Renal pelvis (tissue), 4 donors: ENCODE measurements around the gene C12orf76. TPM values are rescaled to one million over a fixed set of nuclear protein-coding genes. Genes with fewer than 3 reads are reported as not detected.
"Not testable (repeated sequence)": the region's sequence is repeated elsewhere in the genome, so short reads cannot be mapped to it uniquely, and the experiment has no call there.

Experiments
- DNase-seq: peaks from one replicate; pipeline ENCODE4 v3.0.0-alpha.2; 2013
- polyA plus RNA-seq, 3 donors: library from polyadenylated mRNA; unstranded; fragments of 120-200 nt; gene quantifications; one replicate each; pipeline ENCODE4 v1.2.1, GENCODE V29; 2013; ENCODE audit not compliant: insufficient read length in 3 of 3

Gene C12orf76
- polyA plus RNA-seq, 3 donors = 29.5 to 38.6 (median 38.3) TPM

DNA sequence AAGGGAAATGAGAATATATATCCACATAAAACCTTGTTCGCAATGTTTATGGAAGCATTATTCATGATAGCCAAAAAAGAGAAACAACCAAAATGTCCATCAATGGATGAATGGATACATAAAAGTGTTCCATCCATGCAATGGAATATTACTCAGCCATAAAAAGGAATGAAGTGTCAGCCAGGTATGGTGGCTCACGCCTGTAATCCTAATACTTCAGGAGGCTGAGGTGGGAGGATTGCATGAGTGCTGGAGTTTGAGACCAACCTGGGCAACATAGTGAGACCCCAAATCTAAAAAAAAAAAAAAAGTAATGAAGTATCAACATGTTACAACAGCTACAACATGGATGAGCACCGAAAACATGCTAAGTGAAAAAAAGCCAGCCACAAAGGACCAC, 23.6 kb upstream of the C12orf76 start:
- no peak for DNase-seq

DNA sequence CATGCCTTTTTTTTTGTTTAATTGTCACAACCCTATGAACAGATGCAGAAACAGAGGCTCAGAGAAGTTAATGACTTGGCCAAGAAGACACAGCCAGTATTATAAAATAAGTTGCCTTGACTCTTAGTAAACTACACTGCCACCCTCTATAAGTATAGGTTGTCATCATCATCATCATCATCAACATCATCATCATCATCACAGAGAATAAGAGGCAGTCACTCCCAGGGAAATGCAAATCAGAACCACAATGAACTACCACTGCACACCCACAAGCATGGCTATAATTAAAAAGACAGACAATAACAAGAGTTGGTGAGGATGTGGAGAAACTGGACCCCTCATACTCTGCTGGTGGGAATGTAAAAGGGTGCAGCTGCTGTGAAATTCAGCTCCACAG, 23.2 kb upstream of the C12orf76 start:
- DNase-seq = no peak

DNA sequence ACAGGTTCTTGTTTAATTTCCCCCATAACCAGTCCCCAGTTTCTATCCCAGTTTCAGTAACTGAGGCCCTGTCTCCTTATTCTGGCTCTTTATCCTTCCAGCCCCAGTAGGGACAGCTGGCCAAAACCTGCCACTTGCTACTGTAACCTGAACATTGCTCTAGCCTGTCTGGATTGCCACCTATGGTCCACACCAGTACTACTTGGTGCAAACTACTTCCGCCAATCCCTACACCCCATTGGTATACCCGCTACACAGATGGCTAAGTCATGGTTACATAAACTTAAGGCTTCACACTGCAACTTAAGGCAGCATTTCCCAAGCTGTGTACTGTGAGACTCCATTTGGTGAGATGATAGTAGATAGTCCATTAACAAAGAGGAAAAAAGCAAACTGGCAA, 20.3 kb upstream of the C12orf76 start:
- no peak for DNase-seq

DNA sequence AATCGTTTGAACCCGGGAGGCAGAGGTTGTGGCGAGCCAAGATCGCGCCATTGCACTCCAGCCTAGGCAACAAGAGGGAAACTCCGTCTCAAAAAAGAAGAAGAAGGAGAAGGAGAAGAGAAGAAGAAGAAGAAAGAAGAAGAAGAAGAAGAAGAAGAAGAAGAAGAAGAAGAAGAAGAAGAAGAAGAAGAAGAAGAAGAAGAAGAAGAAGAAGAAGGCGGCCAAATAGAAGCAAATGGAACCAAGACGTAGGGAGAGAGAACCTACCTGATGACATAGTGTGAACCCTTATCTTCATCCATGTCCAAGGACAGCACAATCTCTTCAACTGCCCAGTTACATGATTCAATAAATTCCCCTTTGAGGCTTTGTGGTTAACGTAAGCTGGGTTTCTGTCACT, 19.8 kb upstream of the C12orf76 start:
- not testable (repeated sequence) for DNase-seq

DNA sequence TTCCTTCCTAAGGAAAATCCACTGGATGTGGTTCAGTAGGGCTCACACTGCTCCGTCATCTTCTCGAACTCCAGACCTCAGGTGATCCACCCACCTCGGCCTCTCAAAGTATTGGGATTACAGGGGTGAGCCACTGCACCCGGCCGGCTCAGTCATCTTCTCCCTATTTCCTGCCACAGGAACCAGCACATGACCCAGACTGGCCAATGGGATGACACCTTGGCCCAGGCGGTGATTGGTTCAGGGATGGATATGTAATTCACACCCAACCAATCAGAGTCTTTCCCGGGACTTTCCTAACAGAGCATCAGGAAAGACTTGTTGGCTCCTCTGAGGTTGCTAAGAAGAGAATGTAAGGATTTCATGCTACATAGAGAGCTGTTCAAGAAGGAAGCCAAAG, 19.2 kb upstream of the C12orf76 start:
- no peak for DNase-seq

DNA sequence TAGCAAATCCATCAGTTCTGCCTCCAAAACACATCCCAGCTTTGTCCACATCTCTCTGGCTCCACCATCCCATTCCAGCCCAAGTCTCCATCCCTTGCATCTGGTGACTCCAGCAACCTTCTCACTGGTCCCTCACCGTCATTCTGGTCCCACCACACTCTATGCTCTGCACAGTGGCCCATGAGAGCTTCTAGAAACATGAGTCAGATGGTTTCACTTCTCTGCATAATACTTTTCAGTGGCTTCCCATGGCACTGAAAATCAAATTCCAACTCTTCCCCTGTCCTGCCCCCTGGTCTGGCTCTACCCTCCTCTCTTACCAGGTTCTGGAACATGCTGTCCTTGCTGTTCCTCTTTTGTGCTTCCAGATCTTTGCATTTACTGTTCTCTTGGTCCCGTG, 17.2 kb upstream of the C12orf76 start:
- no peak for DNase-seq

DNA sequence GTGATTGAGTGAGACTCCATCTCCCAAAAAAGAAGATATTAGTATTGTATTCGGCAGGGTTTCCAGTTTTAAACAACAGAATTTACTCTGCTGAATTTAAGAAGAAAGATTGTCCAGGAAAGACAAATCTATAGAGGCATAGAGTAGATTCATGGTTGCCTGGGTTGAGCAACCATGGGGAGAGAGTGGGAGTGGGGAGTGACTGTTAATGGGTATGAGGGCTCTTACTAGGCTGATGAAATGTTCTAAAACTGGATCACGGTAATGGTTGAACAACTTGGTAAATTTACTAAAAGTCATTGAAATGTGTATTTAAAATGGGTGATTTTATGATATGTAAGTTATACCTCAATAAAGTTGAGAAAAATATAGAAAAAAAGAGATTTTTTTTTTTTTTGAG, 13.9 kb upstream of the C12orf76 start:
- DNase-seq = no peak

DNA sequence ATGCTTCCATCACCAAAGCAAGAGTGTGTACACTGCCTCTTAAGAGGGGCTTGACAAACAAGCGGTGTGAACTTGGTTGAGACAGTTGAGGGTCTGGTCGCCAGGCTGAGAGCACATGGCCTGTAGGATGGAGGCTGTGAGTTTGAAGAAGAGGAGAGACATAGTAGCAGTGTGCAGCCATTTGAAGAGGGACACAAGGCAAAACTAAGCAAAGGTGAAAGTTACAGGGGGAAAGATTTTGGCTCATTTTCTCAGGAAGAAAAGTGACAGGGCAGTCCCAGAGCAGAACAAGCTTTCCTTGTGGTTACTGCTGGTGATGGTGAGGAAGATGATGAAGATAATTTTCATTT, 11.3 kb upstream of the C12orf76 start:
- no peak for DNase-seq

DNA sequence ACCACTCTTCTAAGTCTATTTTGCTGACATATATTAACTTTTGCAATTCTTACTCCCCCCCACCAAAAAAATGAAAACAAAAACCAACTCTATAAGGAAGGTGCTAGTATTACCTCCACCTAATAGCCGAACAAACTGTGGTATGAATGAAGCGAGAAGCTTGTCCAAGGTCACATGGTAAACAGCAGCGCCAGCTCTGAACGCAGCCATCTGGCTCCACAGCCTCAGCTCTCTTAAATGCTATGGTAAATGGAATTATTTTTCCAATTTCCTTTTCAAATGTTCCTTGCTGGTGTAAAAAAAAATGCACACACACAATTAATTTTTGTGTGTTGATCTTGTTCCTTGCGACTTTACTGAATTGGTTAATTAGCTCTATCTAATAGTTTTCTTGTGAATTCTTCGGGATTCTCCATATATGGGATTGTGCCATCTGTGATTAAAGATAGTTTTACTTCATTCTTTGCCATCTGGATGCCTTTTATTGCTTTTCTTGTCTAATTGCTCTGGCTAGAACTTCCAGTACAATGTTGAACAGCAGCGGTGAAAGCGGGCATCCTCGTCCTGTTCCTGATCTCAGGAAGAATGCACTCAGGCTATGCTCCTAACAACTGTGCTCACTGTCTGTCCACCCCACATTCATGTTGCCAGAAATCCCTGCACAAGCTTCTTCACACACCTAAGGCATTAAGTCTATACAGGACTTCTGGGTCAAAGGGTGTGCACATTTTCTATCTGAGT, 10.7 kb upstream of the C12orf76 start:
- no peak for DNase-seq

DNA sequence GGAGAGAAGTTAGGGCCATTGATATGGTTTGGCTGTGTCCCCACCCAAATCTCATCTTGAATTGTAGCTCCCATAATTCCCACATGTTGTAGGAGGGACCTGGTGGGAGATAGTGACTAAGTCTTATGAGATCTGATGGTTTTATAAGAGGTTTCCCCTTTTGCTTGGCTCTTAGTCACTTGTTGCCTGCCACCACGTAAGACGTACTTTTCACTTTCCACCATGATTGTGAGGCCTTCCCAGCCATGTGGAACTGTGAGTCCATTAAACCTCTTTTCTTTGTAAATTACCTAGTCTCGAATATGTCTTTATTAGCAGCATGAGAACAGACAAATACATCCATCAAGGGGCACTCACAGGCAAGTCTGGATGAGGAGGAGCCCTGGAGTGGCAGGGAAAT, 8.3 kb upstream of the C12orf76 start:
- DNase-seq = not testable (repeated sequence)

DNA sequence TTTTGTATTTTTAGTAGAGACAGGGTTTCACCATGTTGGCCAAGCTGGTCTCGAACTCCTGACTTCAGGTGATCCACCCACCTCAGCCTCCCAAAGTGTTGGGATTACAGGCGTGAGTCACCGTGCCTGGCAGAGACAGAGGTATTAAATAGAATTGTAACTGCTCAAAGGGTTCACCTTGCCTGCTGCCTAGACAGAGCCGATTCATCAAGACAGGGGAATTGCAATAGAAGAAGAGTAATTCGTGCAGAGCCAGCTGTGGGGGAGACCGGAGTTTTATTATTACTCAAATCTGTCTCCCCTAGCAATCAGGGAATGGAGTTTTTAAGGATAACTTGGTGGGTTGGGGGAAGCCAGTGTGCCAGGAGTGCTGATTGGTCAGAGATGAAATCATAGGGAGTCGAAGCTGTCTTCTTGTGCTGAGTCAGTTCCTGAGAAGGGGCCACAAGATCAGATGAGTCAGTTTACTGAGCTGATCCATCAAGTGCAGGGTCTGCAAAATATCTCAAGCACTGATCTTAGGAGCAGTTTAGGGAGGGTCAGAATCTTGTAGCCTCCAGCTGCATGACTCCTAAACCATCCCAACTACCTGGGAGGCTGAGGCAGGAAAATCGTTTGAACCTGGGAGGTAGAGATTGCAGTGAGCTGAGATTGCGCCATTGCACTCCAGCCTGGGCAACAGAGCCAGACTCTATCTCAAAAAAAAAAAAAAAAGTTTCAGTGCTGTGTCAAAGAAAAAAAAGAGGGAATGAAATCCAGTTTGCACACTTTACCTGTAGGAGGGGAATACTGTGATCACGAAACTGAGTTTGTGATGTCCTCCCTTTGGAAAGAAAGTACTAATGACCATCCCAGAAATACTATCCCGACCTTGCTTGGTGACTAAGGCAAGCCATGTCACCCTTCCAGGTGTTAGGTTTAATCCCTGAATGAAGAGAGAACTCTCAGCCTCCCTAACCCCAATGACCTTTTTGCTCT, 7.3 kb upstream of the C12orf76 start:
- not testable (repeated sequence) for DNase-seq

DNA sequence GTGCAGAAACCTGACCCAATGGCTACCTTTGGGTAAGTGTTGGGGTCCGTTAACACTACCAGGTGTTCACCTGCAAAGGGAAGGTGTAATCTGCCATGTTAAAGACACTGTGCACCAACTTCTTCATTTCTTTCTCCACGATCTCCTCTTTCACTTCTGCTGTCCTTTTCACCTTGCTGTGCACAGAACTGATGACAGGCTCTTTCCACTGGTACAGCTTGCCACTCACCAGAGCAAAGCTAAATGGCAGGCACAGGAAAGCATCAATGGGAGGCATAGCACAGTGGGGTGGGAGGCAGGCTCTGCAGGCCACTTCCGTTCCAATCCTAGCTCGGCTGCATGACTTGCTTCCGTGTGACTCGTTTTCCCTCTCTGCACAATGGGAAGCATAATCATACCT, 2.6 kb upstream of the C12orf76 start:
- no peak for DNase-seq

DNA sequence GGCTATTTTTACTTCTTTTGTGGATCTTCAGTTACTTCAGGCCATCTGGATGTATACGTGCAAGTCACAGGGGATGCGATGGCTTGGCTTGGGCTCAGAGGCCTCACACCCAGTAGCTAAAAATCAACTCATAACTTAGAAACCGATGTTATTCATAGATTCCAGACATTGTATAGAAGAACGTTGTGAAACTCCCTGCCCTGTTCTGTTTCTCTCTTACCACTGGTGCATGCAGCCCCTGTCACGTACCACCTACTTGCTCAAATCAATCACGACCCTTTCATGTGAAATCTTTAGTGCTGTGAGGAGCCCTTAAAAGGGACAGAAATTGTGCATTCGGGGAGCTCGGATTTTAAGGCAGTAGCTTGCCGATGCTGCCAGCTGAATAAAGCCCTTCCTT, 1.3 kb upstream of the C12orf76 start:
- DNase-seq = not testable (repeated sequence)

DNA sequence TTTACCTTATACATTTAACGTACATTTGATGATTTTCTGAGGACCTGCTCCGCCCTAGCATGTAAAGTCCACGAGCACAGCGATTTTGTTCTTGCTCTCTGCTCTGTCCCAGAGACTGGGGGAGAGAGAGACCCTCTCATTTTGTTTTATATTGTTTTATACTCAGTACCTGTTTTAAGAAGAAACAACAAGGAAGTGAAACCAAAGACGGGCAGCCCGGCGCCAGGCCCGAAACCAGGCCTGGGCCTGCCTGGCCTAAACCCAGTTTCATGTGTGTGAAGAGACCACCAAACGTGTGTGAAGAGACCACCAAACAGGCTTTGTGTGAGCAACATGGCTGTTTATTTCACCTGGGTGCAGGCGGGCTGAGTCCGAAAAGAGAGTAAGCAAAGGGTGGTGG, 712 bp upstream of the C12orf76 start:
- DNase-seq = not testable (repeated sequence)

DNA sequence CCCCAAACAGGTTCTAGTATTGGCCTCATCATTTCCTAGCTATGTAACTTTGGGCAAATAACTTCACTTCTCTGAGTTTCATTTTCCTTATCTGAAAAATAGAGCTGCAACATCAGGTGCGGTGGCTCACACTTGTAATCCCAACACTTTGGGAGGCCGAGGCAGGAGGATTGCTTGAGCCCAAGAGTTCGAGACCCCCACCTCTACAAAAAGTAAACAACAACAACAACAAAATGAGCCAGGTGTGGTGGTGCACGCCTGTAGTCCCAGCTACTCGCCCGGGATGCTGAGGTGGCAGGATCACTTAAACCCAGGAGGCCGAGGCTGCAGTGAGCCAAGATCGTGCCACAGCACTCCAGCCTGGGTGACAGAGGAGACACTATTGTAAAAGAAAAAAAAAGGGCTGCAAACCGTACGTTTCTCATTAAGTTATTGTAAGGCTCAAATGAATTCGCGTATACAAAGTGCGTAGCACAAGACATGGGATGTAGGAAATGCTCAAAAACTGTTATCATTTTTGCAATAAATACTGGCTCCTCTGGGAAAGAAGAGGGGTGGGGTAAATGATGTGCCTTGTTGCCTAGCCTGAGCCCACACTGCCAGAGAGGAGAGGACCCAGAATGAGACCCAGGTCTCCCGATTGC, 903 bp downstream of the C12orf76 start:
- DNase-seq = no peak

DNA sequence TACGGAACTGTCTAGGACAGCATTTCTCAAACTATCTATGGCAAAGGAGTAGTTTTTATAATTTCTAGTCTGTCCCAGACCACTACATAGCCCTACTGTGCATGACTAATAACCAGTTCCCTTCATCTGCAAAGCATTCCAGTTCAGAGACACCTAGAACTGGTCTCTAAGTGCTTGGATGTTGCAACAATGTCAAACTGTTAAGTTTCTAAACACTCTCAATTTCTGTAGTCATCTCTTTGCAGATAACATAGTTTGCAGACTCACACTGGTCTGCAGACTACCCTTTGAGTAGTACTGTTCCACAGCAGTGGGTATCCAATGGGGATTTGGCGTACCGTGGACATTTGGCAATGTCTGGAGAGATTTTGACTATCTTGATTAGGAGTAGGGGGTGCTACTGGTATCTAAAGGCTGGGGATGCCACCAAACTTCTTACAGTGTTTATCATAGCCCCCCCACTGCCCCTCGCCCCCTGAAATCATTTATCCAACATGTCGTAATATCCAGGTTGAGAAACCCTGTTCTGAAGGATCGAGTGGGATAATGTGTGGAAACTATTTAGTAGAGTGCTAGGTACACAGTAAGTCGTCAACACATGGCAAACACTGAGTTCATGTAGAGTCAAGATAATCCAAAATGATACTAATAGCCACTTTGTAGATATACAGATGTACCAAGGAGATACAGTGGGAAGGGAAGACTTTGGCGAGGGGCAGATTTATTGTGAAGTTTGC, 1.7 kb downstream of the C12orf76 start:
- DNase-seq = no peak

DNA sequence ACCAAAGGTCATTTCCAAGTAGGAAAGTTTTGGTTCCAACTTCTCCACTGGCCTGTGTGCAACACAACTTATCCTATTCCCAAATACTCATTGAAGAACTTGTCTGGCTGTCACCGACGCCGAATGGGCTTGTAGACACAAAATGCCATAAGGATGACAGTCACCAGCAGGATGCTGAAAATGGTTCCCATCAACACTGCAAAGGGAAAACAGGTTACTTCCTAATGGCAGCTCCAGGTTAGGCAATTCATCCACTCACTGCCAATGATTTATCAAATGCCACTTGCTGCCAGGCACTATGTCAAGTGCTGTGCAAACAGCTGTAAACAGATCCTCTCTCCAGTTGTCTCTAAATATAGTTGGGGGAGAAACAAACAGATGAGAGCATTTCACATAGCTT, 6.1 kb downstream of the C12orf76 start:
- no peak for DNase-seq

DNA sequence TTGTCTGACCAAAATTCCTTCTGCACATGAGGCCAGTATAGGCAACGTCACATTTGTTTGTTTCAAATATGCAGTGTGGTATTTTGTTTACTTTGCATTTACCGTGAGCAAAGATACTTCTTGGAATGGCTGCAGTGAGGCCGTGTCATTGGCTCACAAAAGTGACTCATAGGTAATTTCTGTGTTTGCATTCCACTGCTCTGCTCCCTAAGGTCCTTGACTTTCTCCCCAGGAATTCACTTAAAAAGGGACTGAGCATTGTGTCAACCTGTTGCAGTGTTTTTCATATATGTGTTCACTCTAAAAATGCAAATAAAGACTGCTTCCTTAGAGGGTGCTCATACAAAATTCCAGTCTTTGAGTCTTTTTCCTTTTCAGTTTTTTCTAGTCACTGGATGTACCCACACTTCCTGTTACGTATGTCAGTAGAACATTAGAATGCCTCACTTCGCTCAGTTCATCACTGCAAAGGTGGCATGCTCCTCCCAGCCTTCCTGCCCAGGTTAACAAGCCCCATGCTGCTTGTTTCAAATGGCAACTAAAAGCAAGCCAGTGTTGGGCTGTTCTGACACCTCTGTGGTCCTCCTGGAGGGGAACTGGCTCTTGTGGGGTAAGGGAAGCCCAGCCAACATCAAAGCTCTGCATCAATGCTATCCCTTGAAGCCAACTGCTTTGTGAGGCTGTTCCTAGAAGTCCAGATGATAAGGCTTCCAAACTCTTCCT, 9.1 kb downstream of the C12orf76 start:
- DNase-seq = no peak

DNA sequence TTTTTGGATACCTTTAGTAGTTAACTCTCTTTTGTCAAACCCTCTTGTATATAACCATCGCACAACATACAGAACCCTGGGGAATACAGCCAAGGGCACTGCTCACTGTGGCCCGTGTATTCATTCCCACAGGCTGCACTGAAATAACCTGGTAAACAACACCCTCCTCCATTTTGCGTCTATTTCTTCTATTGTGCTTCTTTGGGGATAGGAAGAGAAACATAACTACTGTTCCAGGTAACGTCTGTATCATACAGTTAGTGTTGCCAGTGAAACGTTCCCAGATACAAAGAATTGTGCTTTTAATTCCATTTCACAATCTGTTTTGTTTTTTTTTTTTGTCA, 9.6 kb downstream of the C12orf76 start:
- no peak for DNase-seq

DNA sequence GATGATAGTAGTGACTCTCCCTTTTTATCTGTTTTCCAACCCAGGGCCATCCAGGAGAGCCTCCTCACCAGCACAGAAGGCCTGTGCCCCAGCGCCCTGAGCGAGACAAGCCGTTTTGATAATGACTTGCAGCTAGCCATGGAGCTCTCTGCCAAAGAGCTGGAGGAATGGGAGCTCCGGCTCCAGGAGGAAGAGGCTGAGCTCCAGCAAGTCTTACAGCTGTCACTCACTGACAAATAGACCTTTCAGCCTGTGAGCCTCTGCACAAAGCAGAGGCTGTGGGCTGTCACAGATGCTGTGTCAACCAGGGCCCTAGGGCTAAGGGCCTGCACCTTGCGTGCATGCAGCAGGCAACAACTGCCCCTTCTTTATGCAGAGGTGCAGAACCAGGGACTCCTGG, 11.0 kb downstream of the C12orf76 start:
- DNase-seq = no peak

DNA sequence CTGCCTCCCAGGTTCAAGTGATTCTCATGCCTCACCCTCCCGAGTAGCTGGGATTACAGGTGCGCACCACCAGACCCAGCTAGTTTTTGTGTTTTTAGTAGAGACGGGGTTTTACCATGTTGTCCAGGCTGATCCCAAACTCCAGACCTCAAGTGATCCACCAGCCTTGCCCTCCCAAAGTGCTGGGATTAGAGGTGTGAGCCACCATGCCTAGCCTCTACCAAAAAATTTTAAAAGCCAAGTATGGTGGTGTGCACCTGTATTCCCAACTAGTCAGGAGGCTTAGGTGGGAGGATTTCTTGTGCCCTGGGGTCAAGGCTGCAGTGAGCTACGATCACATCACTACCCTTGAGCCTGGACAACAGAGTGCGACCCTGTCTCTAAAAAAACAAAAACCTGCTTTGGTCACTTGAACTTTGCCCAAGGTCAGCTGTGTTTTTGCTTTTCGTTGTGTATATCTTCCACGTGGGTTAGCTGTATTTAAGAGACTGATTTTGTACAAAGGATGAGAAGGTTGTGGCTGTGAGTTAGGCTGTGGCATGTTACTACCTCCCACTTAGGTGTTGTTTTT, 12.7 kb downstream of the C12orf76 start:
- no peak for DNase-seq
